HuH-7 (cell line): ENCODE data around the gene KLHL26.

Source experiments
- DNase-seq: peaks from one replicate; pipeline ENCODE4 v3.0.0; 2011; ENCODE audit warnings: low spot score

Gene KLHL26

GRCh38 chr19:18687740-18688465, 51.1 kb downstream of the KLHL26 start:
- no peak for DNase-seq

GRCh38 chr19:18696023-18696422, 59.2 kb downstream of the KLHL26 start:
- no peak for DNase-seq

- no peak for DNase-seq
Observed at GRCh38 chr19:18697680-18698079, 60.9 kb downstream of the KLHL26 start.

- no peak for DNase-seq
Observed at GRCh38 chr19:18698321-18699167, 61.7 kb downstream of the KLHL26 start.

GRCh38 chr19:18699403-18700054, 62.7 kb downstream of the KLHL26 start:
- DNase-seq = no peak

GRCh38 chr19:18700501-18701249, 63.8 kb downstream of the KLHL26 start:
- DNase-seq = no peak

- no peak for DNase-seq
Observed at GRCh38 chr19:18701250-18701608, 64.4 kb downstream of the KLHL26 start.

GRCh38 chr19:18704054-18704453, 67.2 kb downstream of the KLHL26 start:
- DNase-seq = no peak

- DNase-seq = no peak
Observed at GRCh38 chr19:18704971-18705370, 68.1 kb downstream of the KLHL26 start.

- DNase-seq = no peak
Observed at GRCh38 chr19:18708452-18709231, 71.8 kb downstream of the KLHL26 start.

GRCh38 chr19:18709546-18709945, 72.7 kb downstream of the KLHL26 start:
- DNase-seq = no peak

- no peak for DNase-seq
Observed at GRCh38 chr19:18710186-18710585, 73.4 kb downstream of the KLHL26 start.

GRCh38 chr19:18710996-18711751, 74.3 kb downstream of the KLHL26 start:
- no peak for DNase-seq

- no peak for DNase-seq
Observed at GRCh38 chr19:18711893-18712292, 75.1 kb downstream of the KLHL26 start.

- no peak for DNase-seq
Observed at GRCh38 chr19:18712981-18713380, 76.2 kb downstream of the KLHL26 start.

GRCh38 chr19:18713550-18714117, 76.8 kb downstream of the KLHL26 start:
- DNase-seq = no peak

- DNase-seq = no peak
Observed at GRCh38 chr19:18715416-18715815, 78.6 kb downstream of the KLHL26 start.

- DNase-seq = no peak
Observed at GRCh38 chr19:18716857-18717256, 80.0 kb downstream of the KLHL26 start.

GRCh38 chr19:18717601-18718000, 80.8 kb downstream of the KLHL26 start:
- DNase-seq = no peak

GRCh38 chr19:18718015-18718526, 81.2 kb downstream of the KLHL26 start:
- no peak for DNase-seq
